Transverse colon (tissue), 4 donors: ENCODE results near the gene SCAPER.

Experiments used
- CTCF ChIP-seq, 5 experiments: fragments of 200-600 bp in 3 of 5; fragments of 450-650 bp in 2 of 5; sonication (generic) in 3 of 5; IDR thresholded peaks; 1 replicate in 2 of 5; 2 replicates in 3 of 5; pipeline ENCODE4 v1.5.1; 2016 to 2017; ENCODE audit warnings: antibody characterized with exemption in 5 of 5, inconsistent platforms in 3 of 5, mild to moderate bottlenecking in 2 of 5, moderate library complexity in 1 of 5
- EP300 ChIP-seq: sonication (generic); formaldehyde crosslinking; IDR thresholded peaks from one replicate; pipeline ENCODE4 v1.6.1; 2017; ENCODE audit warnings: antibody characterized with exemption, low read depth
- POLR2A ChIP-seq: fragments of 450-650 bp; IDR thresholded peaks from one replicate; pipeline ENCODE4 v1.6.1; 2016; ENCODE audit warnings: antibody characterized with exemption, mild to moderate bottlenecking, moderate library complexity
- POLR2AphosphoS5 ChIP-seq, 3 donors: sonication (generic); formaldehyde crosslinking; IDR thresholded peaks; one replicate each; pipeline ENCODE4 v1.6.1; 2016; ENCODE audit warnings: antibody characterized with exemption in 3 of 3

- TF ChIP-seq CTCF (IDR thresholded peaks at IDR 0.05), result no peak
- no peak for TF ChIP-seq POLR2A
- TF ChIP-seq EP300, result no peak
- no peak for TF ChIP-seq POLR2AphosphoS5 (IDR thresholded peaks at IDR 0.05)
These were observed 174.9 kb downstream of the SCAPER start for GRCh38 chr15:76730262-76730661.
